NCI-H1436 treated with DMSO at 0.1 percent for 48 hours (cell line): ENCODE data around the gene BABAM1.

ENCODE experiments used
- DNase-seq: peaks from one replicate; lab custom pipeline; 2025; lab: John Stamatoyannopoulos, UW

BABAM1 gene

GRCh38 chr19:17303940-17304267 is 36.7 kb downstream of the BABAM1 start:
- DNase-seq = no peak

GRCh38 chr19:17304386-17305215 is 37.4 kb downstream of the BABAM1 start:
- no peak for DNase-seq

- DNase-seq = no peak
Measured at GRCh38 chr19:17305216-17305516, 37.9 kb downstream of the BABAM1 start.

GRCh38 chr19:17305517-17306284 is 38.5 kb downstream of the BABAM1 start, which contains the start of gene MRPL34:
MRPL34 (plus strand) TSS chr19:17305872; CDS start chr19:17305893, 21 bp downstream.
- peak; percentile 96 for DNase-seq

- DNase-seq = no peak
Measured at GRCh38 chr19:17306285-17306714, 39.1 kb downstream of the BABAM1 start.

GRCh38 chr19:17307876-17308377 is 40.7 kb downstream of the BABAM1 start:
- DNase-seq = no peak

- DNase-seq = peak; percentile 98
Measured at GRCh38 chr19:17309198-17309964, 42.1 kb downstream of the BABAM1 start, which contains the start of gene DDA1. DDA1 (plus strand) TSS chr19:17309563; CDS start chr19:17309655, 92 bp downstream.

GRCh38 chr19:17309965-17310461 is 42.8 kb downstream of the BABAM1 start:
- DNase-seq = no peak

- DNase-seq = no peak
Measured at GRCh38 chr19:17311455-17312188, 44.4 kb downstream of the BABAM1 start.

- DNase-seq = no peak
Measured at GRCh38 chr19:17312189-17313113, 45.2 kb downstream of the BABAM1 start.

GRCh38 chr19:17314007-17314593 is 46.9 kb downstream of the BABAM1 start:
- DNase-seq = no peak

GRCh38 chr19:17318966-17319365 is 51.7 kb downstream of the BABAM1 start:
- DNase-seq = no peak

GRCh38 chr19:17319473-17320238 is 52.4 kb downstream of the BABAM1 start:
- no peak for DNase-seq

- no peak for DNase-seq
Measured at GRCh38 chr19:17320435-17320834, 53.2 kb downstream of the BABAM1 start.

- DNase-seq = no peak
Measured at GRCh38 chr19:17321655-17322489, 54.6 kb downstream of the BABAM1 start.

- DNase-seq = no peak
Measured at GRCh38 chr19:17322854-17323253, 55.6 kb downstream of the BABAM1 start.

GRCh38 chr19:17323300-17323963 is 56.2 kb downstream of the BABAM1 start:
- DNase-seq = no peak

- DNase-seq = no peak
Measured at GRCh38 chr19:17323964-17324332, 56.7 kb downstream of the BABAM1 start.
